Transverse colon (tissue), 4 donors: ENCODE measurements around the gene SF3A2.

Source experiments
- POLR2A ChIP-seq: fragments of 450-650 bp; IDR thresholded peaks from one replicate; pipeline ENCODE4 v1.6.1; 2016; ENCODE audit warnings: antibody characterized with exemption, mild to moderate bottlenecking, moderate library complexity
- POLR2AphosphoS5 ChIP-seq, 3 donors: sonication (generic); formaldehyde crosslinking; IDR thresholded peaks; one replicate each; pipeline ENCODE4 v1.6.1; 2016; ENCODE audit warnings: antibody characterized with exemption in 3 of 3
- TF ChIP-seq, protein P1 (sequence below), 5 experiments: fragments of 200-600 bp in 3 of 5; fragments of 450-650 bp in 2 of 5; sonication (generic) in 3 of 5; IDR thresholded peaks; 1 replicate in 2 of 5; 2 replicates in 3 of 5; pipeline ENCODE4 v1.5.1; 2016 to 2017; ENCODE audit warnings: antibody characterized with exemption in 5 of 5, inconsistent platforms in 3 of 5, mild to moderate bottlenecking in 2 of 5, moderate library complexity in 1 of 5

DNA sequence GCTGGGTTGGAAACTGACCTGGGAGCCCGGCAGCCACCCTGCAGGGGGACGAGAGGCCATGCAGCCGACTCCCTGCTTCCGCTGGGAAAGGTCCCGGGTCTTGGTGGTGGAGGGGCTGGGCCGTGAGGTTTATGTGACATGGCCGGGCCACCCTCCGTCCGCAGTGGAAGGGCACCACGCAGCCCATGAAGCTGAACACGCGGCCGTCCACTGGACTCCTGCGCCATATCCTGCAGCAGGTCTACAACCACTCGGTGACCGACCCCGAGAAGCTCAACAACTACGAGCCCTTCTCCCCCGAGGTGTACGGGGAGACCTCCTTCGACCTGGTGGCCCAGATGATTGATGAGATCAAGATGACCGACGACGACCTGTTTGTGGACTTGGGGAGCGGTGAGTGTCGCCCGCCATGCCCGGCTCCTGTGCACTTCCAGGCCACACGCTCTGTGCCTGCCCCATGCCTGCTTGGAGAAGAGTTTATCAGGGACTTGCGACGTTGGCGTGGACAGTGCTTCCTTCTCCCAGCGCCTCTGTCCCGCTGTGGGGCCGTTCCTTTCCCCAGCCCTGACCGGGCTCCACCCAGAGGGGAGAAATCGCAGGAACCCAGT, 45.7 kb upstream of the SF3A2 start:
- TF ChIP-seq, protein P1, sequence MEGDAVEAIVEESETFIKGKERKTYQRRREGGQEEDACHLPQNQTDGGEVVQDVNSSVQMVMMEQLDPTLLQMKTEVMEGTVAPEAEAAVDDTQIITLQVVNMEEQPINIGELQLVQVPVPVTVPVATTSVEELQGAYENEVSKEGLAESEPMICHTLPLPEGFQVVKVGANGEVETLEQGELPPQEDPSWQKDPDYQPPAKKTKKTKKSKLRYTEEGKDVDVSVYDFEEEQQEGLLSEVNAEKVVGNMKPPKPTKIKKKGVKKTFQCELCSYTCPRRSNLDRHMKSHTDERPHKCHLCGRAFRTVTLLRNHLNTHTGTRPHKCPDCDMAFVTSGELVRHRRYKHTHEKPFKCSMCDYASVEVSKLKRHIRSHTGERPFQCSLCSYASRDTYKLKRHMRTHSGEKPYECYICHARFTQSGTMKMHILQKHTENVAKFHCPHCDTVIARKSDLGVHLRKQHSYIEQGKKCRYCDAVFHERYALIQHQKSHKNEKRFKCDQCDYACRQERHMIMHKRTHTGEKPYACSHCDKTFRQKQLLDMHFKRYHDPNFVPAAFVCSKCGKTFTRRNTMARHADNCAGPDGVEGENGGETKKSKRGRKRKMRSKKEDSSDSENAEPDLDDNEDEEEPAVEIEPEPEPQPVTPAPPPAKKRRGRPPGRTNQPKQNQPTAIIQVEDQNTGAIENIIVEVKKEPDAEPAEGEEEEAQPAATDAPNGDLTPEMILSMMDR (IDR thresholded peaks at IDR 0.05) = no peak
- TF ChIP-seq POLR2A (no peak), POLR2AphosphoS5 (IDR thresholded peaks at IDR 0.05) (no peak)
